LNCaP clone FGC (cell line): ENCODE measurements around the gene AHR.

Experiments used
- DNase-seq: peaks from one replicate; pipeline ENCODE4 v3.0.0-alpha.2; 2011; ENCODE audit warnings: low read depth
- H3K4me3 ChIP-seq: 2 replicates; pipeline ENCODE4 v1.5.1; 2011; ENCODE audit warnings: mild to moderate bottlenecking, low read depth, low read length, control low read depth
- TF ChIP-seq, protein P1 (sequence below): IDR thresholded peaks from 2 replicates; pipeline ENCODE4 v1.5.1; 2012; ENCODE audit warnings: mild to moderate bottlenecking; ENCODE audit not compliant: control insufficient read depth, insufficient read depth; ENCODE audit errors: extremely low read depth

Gene AHR

GRCh38 chr7:17311194-17311593 lies 12.7 kb downstream of the AHR start:
- DNase-seq: no peak
- TF ChIP-seq, protein P1, sequence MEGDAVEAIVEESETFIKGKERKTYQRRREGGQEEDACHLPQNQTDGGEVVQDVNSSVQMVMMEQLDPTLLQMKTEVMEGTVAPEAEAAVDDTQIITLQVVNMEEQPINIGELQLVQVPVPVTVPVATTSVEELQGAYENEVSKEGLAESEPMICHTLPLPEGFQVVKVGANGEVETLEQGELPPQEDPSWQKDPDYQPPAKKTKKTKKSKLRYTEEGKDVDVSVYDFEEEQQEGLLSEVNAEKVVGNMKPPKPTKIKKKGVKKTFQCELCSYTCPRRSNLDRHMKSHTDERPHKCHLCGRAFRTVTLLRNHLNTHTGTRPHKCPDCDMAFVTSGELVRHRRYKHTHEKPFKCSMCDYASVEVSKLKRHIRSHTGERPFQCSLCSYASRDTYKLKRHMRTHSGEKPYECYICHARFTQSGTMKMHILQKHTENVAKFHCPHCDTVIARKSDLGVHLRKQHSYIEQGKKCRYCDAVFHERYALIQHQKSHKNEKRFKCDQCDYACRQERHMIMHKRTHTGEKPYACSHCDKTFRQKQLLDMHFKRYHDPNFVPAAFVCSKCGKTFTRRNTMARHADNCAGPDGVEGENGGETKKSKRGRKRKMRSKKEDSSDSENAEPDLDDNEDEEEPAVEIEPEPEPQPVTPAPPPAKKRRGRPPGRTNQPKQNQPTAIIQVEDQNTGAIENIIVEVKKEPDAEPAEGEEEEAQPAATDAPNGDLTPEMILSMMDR: no peak
- H3K4me3 ChIP-seq: no peak overlapping the region

- no peak overlapping the region for H3K4me3 ChIP-seq
Measured at GRCh38 chr7:17311952-17312351, 13.5 kb downstream of the AHR start.

GRCh38 chr7:17312641-17313040 lies 14.2 kb downstream of the AHR start:
- H3K4me3 ChIP-seq: no peak overlapping the region
- TF ChIP-seq, protein P1: no peak
- no peak for DNase-seq

More at GRCh38 chr7:17311952-17312351, 13.5 kb downstream of the AHR start:
- no peak for DNase-seq
- TF ChIP-seq, protein P1: no peak

DNA sequence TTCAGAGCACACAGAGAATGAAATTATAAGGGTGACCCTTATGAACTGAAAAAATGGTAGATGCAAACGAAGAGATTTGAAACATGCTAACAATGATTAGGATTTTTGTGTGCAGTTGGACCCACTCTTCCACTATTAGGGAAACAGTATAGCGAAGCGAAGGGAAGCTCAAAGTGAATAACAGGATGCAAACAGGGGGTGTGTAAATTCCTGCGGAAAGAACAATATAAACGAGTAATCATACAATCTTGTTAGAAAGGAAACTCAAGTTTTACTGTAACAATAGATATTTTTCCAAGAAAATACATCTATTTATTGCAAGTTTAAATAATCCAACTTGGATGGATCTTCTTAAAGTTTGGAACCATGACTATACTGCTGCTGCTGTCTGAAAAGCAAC lies 14.7 kb downstream of the AHR start:
- TF ChIP-seq, protein P1: no peak
- no peak for DNase-seq
- no peak overlapping the region for H3K4me3 ChIP-seq

DNA sequence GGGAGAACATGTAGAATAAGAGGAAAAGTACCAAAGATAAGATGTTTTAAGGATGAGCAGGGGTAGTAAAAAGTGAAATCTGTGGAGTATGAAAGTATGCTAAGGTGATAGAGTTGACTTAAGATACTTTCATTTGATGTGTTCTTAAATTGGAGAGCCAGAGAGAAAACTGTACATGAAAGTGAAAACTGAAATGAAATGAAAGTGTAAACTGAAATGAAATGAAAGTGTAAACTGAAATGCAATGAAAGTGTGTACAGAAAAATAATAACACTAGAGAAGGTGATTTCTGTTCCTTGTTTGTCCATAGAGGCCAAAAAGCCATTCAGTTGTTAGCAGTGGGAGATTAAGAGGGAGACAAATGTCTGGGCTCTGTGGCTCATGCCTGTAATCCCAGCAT lies 17.5 kb downstream of the AHR start:
- TF ChIP-seq, protein P1: no peak

GRCh38 chr7:17318146-17318545 lies 19.7 kb downstream of the AHR start:
- TF ChIP-seq, protein P1: no peak
- DNase-seq: no peak

More for the DNA sequence above, 17.5 kb downstream of the AHR start:
- no peak overlapping the region for H3K4me3 ChIP-seq
- no peak for DNase-seq

More at GRCh38 chr7:17318146-17318545, 19.7 kb downstream of the AHR start:
- H3K4me3 ChIP-seq: no peak overlapping the region
